Stimulated activated effector memory CD8-positive, alpha-beta T cell treated with anti-CD3 and anti-CD28 coated beads, Interleukin-12 subunit alpha, Interleukin-12 subunit beta, amount 100 ng/mL, for 72 hours (primary cell): ENCODE measurements around the gene PTBP3.
A peak's percentile ranks its signal among the peaks of the same experiment; 100 is the strongest.

Experiments used
- ATAC-seq: fragments of 150-1000 bp; cut with Tn5 transposase; 2 replicates; pipeline ENCODE4 v1.10.0; 2021
- DNase-seq, 2 donors: peaks; one replicate each; pipeline ENCODE4 v3.0.0; 2021 to 2022; ENCODE audit warnings: low spot score in 2 of 2
- H3K27ac Mint-ChIP-seq: one replicate; pipeline ENCODE4 v1.8.0; 2022; ENCODE audit warnings: mild to moderate bottlenecking, mixed read lengths
- H3K36me3 Mint-ChIP-seq: one replicate; pipeline ENCODE4 v1.8.0; 2022; ENCODE audit warnings: mild to moderate bottlenecking, mixed read lengths
- H3K4me1 Mint-ChIP-seq: one replicate; pipeline ENCODE4 v1.8.0; 2022; ENCODE audit warnings: mixed read lengths
- H3K4me3 Mint-ChIP-seq: one replicate; pipeline ENCODE4 v1.8.0; 2022; ENCODE audit warnings: mild to moderate bottlenecking, mixed read lengths
- H3K9me3 Mint-ChIP-seq: one replicate; pipeline ENCODE4 v1.8.0; 2022; ENCODE audit warnings: mixed read lengths

The PTBP3 gene

DNA sequence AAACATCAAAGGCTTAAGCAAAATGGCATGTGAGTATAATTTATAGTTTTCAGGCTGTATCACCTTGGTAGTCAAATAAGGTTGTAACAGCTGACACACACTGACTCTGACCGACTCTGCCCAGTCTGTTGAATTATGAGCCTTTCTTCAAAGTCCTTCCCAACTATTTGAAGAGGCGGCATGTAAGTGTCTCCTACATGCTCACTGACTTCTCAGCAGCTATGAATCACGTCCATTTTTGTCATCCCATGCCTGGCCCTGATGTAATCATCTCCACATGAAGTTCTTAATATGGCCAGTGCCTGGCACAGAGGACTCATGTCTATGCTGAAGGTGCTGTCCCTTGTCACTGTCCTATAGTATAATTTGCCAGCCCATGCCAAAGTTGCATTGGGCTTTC, 5.1 kb upstream of the PTBP3 start:
- Mint-ChIP-seq H3K27ac (no peak overlapping the region), H3K9me3 (no peaks in the 10 kb centered on the region), H3K36me3 (peaks cover 6% of the 10 kb centered on the region), H3K4me1 (no peaks in the 10 kb centered on the region), H3K4me3 (no peak overlapping the region)
- ATAC-seq (no peak), DNase-seq (no peak)

GRCh38 chr9:112337547-112337946, 4.1 kb upstream of the PTBP3 start:
- H3K4me1 Mint-ChIP-seq, result no peaks in the 10 kb centered on the region
- no peak overlapping the region for H3K27ac Mint-ChIP-seq
- H3K9me3 Mint-ChIP-seq, result no peaks in the 10 kb centered on the region

DNA sequence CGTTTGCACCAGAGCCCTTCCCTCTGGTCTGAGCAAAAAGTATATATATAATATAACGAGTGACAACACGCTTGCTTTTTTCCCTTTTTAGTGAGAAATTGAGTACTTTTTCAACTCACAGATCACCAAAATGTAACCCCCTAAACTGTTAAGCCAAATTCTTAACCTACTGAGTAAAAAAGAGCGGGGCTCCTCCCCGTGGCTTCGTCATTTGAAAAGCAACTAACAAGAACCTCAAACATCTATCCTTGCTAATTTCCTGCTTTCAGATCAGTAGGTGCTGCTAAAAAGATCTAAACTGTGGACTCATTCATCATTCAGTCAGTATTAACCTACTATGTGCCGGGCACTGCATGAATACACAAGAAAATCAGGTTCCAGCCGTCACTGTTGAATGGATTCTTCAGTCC, 1.0 kb upstream of the PTBP3 start:
- peak overlapping the region; percentile 69 for H3K4me3 Mint-ChIP-seq
- peak overlapping the region; percentile 88 for H3K27ac Mint-ChIP-seq
- peak in 1 of 2 donors; percentile 62 for DNase-seq

More at GRCh38 chr9:112337547-112337946, 4.1 kb upstream of the PTBP3 start:
- DNase-seq, result no peak
- no peak for ATAC-seq
- H3K4me3 Mint-ChIP-seq, result no peak overlapping the region
- peaks cover 6% of the 10 kb centered on the region for H3K36me3 Mint-ChIP-seq

GRCh38 chr9:112333639-112334431, 416 bp upstream of the PTBP3 start:
- Mint-ChIP-seq H3K9me3 (no peaks in the 10 kb centered on the region), H3K36me3 (peaks cover 6% of the 10 kb centered on the region), H3K4me3 (peak overlapping the region; percentile 69), H3K27ac (peak overlapping the region; percentile 88), H3K4me1 (peaks cover 19% of the 10 kb centered on the region)
- DNase-seq (no peak), ATAC-seq (peak; percentile 85)

More for the DNA sequence above, 1.0 kb upstream of the PTBP3 start:
- Mint-ChIP-seq H3K9me3 (no peaks in the 10 kb centered on the region), H3K36me3 (peaks cover 6% of the 10 kb centered on the region), H3K4me1 (peaks cover 19% of the 10 kb centered on the region)
- ATAC-seq, result peak; percentile 47

GRCh38 chr9:112332674-112332976, 794 bp downstream of the PTBP3 start:
- ATAC-seq (no peak), DNase-seq (no peak)
- peak overlapping the region; percentile 88 for H3K27ac Mint-ChIP-seq
- H3K4me3 Mint-ChIP-seq, result peak overlapping the region; percentile 69
- peaks cover 31% of the 10 kb centered on the region for H3K4me1 Mint-ChIP-seq
- peaks cover 6% of the 10 kb centered on the region for H3K36me3 Mint-ChIP-seq
- H3K9me3 Mint-ChIP-seq, result no peaks in the 10 kb centered on the region

DNA sequence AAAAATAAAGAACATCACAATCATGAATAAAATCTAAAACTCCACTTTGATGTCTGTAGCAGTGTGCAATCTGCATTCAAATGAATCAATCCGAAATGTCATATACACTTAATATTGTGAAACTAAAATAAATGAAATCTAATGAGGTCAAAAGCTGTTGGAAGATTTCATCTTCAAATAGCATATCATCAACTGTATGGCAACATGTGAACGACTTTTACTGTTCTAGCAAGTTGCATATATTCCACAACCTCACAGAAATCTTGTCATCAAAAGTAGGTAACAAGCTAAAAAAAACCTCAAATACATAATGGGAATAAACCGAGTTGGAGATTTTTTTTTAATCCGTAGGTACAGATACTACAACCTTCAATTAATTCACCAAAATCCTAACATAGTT, 1.2 kb downstream of the PTBP3 start:
- H3K9me3 Mint-ChIP-seq, result no peaks in the 10 kb centered on the region
- DNase-seq (no peak), ATAC-seq (no peak)
- H3K36me3 Mint-ChIP-seq, result peaks cover 6% of the 10 kb centered on the region
- H3K27ac Mint-ChIP-seq, result peak overlapping the region; percentile 88
- H3K4me1 Mint-ChIP-seq, result peaks cover 32% of the 10 kb centered on the region
- peak overlapping the region; percentile 69 for H3K4me3 Mint-ChIP-seq

GRCh38 chr9:112331674-112331952, 1.8 kb downstream of the PTBP3 start:
- ATAC-seq, result no peak
- no peaks in the 10 kb centered on the region for H3K9me3 Mint-ChIP-seq
- peaks cover 32% of the 10 kb centered on the region for H3K4me1 Mint-ChIP-seq
- H3K4me3 Mint-ChIP-seq, result peak overlapping the region; percentile 69
- no peak for DNase-seq
- peak overlapping the region; percentile 88 for H3K27ac Mint-ChIP-seq
- peaks cover 6% of the 10 kb centered on the region for H3K36me3 Mint-ChIP-seq

GRCh38 chr9:112328545-112328944, 4.9 kb downstream of the PTBP3 start:
- Mint-ChIP-seq H3K4me3 (peak overlapping the region; percentile 18), H3K4me1 (peaks cover 45% of the 10 kb centered on the region), H3K9me3 (peaks cover 5% of the 10 kb centered on the region), H3K27ac (peak overlapping the region; percentile 75), H3K36me3 (peaks cover 4% of the 10 kb centered on the region)
- ATAC-seq, result no peak
- DNase-seq, result no peak

DNA sequence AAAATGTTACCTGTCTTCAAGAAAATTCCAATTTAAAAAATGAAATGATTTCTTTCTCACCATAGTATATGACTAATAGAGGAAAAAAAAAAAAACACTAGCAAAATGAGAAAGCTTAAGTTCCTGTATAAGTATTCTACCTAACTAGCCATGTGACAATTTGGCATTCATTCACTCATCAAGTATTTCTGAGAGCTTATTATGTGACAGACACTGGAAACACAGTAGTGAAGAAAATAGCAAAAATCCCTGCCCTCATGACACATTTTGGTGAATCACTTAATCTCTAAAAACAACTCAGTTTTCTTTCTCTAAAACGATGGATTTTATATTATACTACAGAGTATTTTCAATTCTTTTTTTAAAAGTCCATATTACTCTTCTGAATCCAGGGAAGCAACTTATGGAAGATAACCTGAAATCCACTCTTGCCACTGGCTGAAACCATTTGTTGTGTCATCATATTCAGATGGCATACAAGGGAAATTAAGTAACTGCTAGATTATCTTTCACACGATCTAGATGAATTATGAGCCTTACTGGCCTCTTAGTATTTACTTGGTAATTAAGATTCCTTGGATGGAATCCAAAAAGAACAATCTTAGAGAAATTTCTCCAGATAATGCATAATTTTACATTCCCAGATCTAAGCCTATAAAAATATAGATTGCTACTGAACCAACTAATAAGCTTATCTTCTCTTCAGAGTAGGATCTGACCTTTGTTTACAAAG, 5.5 kb downstream of the PTBP3 start:
- Mint-ChIP-seq H3K4me1 (peaks cover 51% of the 10 kb centered on the region), H3K27ac (peak overlapping the region; percentile 75), H3K9me3 (peaks cover 10% of the 10 kb centered on the region)

GRCh38 chr9:112326194-112326593, 7.2 kb downstream of the PTBP3 start:
- ATAC-seq (no peak), DNase-seq (no peak)
- H3K9me3 Mint-ChIP-seq, result peaks cover 10% of the 10 kb centered on the region
- peaks cover 51% of the 10 kb centered on the region for H3K4me1 Mint-ChIP-seq
- no peak overlapping the region for H3K4me3 Mint-ChIP-seq
- peaks cover 9% of the 10 kb centered on the region for H3K36me3 Mint-ChIP-seq
- peak overlapping the region; percentile 12 for H3K27ac Mint-ChIP-seq

More for the DNA sequence above, 5.5 kb downstream of the PTBP3 start:
- peak; percentile 85 for ATAC-seq
- no peak for DNase-seq
- peaks cover 9% of the 10 kb centered on the region for H3K36me3 Mint-ChIP-seq
- peak overlapping the region; percentile 18 for H3K4me3 Mint-ChIP-seq

DNA sequence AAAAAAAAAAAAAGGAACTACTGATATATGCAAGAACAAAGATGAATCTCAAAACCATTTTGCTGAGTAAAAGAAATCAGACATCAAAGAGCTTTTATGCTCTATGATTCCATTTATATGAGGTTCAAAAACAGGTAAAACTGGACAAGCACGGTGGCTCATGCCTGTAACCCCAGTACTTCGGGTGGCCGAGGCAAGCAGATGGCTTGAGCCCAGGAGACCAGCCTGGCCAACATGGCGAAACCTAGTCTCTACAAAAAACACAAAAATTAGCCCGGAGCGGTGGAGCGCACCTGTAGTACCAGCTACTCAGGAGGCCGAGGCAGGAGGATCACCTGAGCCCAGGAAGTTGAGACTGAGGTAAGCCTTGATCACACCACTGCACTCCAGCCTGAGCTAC, 7.8 kb downstream of the PTBP3 start:
- Mint-ChIP-seq H3K36me3 (peaks cover 9% of the 10 kb centered on the region), H3K4me1 (peaks cover 49% of the 10 kb centered on the region), H3K4me3 (no peak overlapping the region), H3K9me3 (peaks cover 10% of the 10 kb centered on the region), H3K27ac (peak overlapping the region; percentile 12)
- DNase-seq (no peak), ATAC-seq (no peak)

GRCh38 chr9:112325127-112325526, 8.3 kb downstream of the PTBP3 start:
- ATAC-seq (no peak), DNase-seq (no peak)
- Mint-ChIP-seq H3K36me3 (peaks cover 9% of the 10 kb centered on the region), H3K27ac (no peak overlapping the region), H3K4me1 (peaks cover 44% of the 10 kb centered on the region), H3K9me3 (peaks cover 10% of the 10 kb centered on the region), H3K4me3 (no peak overlapping the region)

- peaks cover 40% of the 10 kb centered on the region for H3K4me1 Mint-ChIP-seq
- peak overlapping the region; percentile 77 for H3K27ac Mint-ChIP-seq
- H3K36me3 Mint-ChIP-seq, result peaks cover 20% of the 10 kb centered on the region
- ATAC-seq, result no peak
- peaks cover 10% of the 10 kb centered on the region for H3K9me3 Mint-ChIP-seq
- H3K4me3 Mint-ChIP-seq, result no peak overlapping the region
- DNase-seq, result no peak
Measured at GRCh38 chr9:112323378-112323854, 10.0 kb downstream of the PTBP3 start.

DNA sequence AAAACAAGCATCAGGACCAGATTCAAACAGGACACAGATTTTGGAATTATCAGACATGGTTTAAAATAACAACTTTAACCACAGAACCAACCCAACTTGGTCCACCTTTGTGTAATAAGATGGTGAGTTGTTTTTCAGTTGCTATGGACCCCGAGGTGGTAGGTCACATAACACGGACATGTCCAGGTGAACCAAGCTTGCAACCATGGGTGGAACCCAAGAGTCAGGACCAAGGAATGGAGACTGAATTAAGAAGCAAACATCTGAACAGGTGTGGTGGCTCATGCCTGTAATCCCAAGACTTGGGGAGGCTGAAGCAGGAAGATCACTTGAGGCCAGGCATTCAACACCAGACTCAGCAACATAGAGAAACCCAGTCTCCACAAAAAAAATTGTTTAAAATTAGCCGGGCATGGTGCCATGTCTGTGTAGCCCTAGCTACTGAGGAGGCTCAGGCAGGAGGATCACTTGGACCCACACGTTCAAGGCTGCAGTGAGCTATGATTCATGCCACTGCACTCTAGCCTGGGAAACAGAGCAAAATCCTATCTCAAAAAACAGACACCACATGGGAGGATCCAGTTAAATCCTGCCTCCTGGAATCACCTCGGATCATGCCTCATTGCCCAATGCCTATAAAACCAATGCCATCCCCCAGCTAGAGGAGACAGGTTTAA, 10.6 kb downstream of the PTBP3 start:
- DNase-seq (no peak), ATAC-seq (no peak)
- peaks cover 40% of the 10 kb centered on the region for H3K4me1 Mint-ChIP-seq
- no peak overlapping the region for H3K4me3 Mint-ChIP-seq
- H3K9me3 Mint-ChIP-seq, result peaks cover 10% of the 10 kb centered on the region
- peaks cover 20% of the 10 kb centered on the region for H3K36me3 Mint-ChIP-seq
- H3K27ac Mint-ChIP-seq, result peak overlapping the region; percentile 77

- H3K9me3 Mint-ChIP-seq, result no peaks in the 10 kb centered on the region
- H3K4me3 Mint-ChIP-seq, result peak overlapping the region; percentile 69
- H3K36me3 Mint-ChIP-seq, result peaks cover 39% of the 10 kb centered on the region
- no peak for DNase-seq
- no peak for ATAC-seq
- peaks cover 58% of the 10 kb centered on the region for H3K4me1 Mint-ChIP-seq
- H3K27ac Mint-ChIP-seq, result peak overlapping the region; percentile 87
Measured at GRCh38 chr9:112316258-112316943, 17.0 kb downstream of the PTBP3 start.
